ENCODE measurements around the gene SPTBN1. TPM values are rescaled to one million over a fixed set of nuclear protein-coding genes. Genes with fewer than 3 reads are reported as not detected.
"Not testable (repeated sequence)": the region's sequence is repeated elsewhere in the genome, so short reads cannot be mapped to it uniquely, and the experiment has no call there.

Gene SPTBN1
- polyA plus RNA-seq, 4 donors: 236 to 293 (median 257) TPM

DNA sequence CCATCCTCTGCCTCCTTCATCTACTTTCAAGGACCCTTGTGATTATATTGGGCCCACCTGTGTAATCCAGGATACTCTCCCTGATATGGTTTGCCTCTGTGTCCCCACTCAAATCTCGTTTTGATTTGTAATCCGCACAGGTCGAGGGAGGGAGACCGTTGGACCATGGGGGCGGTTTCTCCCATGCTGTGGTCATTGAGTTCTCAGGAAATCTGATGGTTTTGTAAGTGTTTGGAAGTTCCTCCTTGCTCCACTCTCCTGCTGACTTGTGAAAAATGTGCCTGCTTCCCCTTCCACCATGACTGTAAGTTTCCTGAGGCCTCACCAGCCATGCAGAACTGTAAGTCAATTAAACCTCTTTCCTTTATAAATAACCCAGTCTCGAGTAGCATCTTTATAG lies 225.3 kb downstream of the SPTBN1 start:
- no peak for DNase-seq (ENCODE audit: low read depth in 4 of 4, low spot score in 3 of 4)

DNA sequence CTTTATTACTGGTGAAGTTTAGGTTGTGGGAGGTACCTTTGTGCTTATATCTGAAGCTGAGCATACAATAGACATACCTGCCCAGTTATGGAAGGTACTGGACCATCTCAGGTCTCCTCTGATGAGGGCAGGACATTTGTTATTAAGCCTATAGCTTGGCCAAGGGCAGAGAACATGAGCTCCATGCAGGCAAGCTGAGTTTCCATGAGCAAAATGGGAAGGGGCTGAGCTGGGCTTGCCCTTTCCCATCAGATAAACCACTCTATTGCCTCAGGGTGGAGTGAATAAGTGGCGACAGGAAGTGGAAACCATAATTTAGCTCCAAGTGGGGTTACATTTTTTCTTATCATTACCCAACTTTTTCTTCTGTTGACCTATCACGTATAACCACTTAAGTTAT lies 227.5 kb downstream of the SPTBN1 start:
- DNase-seq (ENCODE audit: low read depth in 4 of 4, low spot score in 3 of 4): no peak

DNA sequence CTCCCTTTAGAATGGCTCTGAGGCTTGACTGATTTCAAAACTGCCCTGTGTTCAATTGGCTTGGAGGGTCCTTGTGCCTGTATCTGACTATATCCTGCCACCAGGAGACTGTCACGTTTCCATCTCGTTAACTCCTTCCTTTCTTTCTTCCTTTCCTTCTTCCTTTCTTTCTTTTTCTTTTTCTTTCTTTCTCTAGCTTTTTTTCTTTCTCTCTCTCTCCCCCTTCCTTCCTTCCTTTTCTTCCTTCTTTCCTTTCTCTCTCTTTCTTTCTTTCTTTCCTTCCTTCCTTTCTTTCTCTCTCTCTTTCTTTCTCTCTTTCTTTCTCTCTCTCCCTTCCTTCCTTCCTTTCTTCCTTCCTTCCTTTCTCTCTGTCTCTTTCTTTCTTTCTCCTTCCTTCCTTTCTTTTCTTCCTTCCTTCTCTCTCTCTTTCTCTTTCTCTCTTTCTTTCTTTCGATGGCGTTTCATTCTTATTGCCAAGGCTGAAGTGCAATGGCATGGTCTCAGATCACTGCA lies 229.2 kb downstream of the SPTBN1 start:
- no peak for DNase-seq (ENCODE audit: low read depth in 4 of 4, low spot score in 3 of 4)

DNA sequence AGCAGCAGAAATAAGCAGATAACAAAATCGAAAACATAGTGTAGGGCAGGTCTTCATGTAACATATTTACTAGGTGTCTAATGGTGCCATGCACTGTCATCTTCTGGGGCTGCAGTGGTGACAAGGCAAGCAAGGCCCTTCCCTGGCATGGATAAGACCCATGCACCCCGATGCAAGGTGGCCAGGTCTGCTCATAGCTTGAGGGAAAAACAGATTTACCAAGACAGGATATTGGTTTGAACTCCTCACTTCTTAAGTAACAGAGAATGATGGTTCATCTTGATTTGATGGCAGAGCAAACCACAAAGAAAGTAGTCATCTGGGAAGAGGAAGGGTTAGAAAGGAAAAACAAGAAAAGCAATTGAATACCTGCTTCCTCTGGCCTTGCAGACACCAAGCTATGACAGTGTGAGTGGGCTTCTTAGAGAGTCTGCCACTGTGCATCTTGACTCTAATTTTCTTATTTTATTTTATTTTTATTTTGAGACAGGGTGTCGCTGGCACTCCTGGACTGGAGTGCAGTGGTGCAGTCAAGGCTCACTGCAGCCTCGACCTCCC lies 231.5 kb downstream of the SPTBN1 start:
- DNase-seq (ENCODE audit: low read depth in 4 of 4, low spot score in 3 of 4): no peak

DNA sequence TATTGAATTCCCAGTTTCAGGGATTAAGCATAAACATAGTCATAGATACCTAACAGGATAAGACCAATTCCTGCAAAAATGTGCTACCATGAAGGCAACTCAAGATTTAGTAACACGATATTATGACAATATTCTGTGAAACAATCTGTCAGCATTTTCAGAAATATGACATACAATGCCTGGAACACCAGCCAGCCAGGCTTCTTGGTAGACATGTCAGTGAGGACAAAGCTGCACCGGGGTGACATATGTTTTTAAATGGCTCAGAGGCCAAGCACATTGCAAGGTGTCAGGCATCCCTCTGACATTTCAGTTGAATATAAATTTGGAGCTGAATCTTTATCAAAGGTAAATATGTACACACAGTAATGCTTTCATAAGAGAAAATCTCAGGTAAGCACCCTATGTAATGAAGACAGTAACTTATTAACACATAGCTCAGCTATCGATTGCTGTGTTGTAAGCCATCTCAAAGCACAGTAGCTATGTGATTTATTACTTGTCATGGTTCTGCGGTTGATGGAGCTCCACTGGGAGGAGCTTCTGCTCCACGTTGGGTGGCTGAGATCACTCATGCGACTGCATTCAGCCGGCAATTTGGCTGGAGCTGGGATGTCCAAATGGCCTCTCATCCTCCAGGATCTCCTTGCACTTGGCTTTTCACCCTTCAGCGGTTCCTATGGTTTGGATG lies 235.5 kb downstream of the SPTBN1 start:
- no peak for DNase-seq (ENCODE audit: low read depth in 4 of 4, low spot score in 3 of 4)

DNA sequence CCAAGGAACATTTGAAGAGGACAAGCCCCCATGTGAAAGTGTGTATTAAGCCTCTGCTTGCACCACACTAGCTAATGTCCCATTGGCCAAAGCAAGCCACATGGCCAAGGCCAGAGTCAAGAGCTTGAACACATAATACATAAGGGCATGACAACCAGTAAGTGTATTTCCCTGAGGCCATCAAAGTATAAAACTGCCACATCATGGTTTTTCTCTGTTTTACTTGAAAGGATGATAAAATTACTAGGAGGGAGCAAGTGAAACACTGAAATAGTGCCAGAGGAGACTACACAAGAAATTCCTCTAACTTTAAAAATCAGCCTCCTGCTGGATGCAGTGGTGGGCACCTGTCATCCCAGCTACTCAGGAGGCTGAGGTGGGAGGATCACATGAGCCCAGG lies 236.4 kb downstream of the SPTBN1 start:
- DNase-seq (ENCODE audit: low read depth in 4 of 4, low spot score in 3 of 4): no peak

DNA sequence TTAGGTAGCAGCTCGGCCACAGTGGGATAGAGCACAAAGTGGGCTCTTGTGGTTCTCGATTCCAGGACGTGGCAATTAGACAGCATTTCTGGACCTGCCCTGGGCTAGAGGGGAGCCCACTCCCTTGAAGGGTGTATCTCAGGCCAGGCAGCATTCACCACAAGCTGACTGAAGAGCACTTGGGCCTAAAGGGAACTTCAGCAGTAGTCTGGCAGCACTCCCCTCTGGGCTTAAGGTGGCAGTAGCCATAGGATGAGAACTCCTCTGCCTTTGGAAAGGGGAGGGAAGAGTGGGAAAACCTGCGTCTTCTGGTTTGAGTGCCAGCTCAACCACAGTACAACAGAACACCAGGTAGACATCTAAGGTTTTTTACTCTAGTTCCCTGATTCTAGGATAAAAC lies 239.3 kb downstream of the SPTBN1 start:
- no peak for DNase-seq (ENCODE audit: low read depth in 4 of 4, low spot score in 3 of 4)

DNA sequence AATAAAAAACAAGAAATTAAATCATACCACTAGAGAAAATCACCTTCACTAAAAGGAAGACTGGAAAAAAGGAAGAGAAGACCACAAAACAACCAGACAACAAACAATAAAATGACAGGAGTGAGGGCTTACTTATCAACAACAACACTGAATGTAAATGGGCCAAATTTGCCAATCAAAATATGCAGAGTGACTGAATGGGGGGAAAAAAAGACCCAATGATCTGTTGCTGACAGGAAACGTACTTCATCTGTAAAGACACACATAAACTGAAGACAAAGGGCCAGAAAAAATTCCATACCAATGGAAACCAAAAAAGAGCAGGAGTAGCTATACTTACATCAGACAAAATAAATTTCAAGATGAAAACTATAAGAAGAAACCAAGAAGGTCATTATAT lies 241.8 kb downstream of the SPTBN1 start:
- no peak for DNase-seq (ENCODE audit: low read depth in 4 of 4, low spot score in 3 of 4)

DNA sequence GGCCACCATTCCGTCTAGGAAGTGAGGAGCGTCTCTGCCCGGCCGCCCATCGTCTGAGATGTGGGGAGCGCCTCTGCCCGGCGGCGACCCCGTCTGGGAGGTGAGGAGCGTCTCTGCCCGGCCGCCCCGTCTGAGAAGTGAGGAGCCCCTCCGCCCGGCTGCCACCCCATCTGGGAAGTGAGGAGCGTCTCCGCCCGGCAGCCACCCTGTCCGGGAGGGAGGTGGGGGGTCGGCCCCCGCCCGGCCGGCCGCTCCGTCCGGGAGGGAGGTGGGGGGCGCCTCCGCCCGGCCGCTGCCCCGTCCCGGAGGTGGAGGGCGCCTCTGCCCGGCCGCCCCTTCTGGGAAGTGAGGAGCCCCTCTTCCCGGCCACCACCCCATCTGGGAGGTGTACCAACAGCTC lies 242.8 kb downstream of the SPTBN1 start:
- DNase-seq (ENCODE audit: low read depth in 4 of 4, low spot score in 3 of 4): not testable (repeated sequence)

DNA sequence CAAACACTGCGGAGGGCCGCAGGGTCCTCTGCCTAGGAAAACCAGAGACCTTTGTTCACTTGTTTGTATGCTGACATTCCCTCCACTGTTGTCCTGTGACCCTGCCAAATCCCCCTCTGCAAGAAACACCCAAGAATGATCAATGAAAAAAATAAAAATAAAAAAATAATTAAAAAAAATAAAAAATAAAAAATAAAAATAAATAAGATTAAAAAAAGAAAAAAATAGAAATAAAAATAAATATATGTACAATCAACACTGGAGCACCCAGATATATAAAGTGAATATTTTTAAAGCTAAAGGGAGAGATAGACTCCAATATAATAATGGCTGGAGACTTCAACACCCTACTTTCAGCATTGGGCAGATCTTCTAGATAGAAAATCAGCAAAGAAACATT lies 243.5 kb downstream of the SPTBN1 start:
- no peak for DNase-seq (ENCODE audit: low read depth in 4 of 4, low spot score in 3 of 4)

DNA sequence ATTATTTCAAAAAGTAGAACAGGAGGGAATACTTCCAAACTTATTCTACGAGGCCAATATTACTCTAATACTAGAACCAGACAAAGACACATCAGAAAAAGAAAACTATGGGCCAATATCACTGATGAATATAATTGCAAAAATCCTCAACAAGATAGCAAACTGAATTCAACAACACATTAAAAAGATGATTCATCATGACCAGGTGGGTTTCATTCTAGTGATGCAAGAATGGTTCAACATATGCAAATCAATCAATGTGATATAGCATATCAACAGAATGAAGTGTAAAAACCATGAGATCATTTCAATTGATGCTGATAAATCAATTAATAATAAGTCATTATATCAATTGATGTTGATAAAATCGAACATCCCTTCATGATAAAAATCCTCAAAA lies 244.9 kb downstream of the SPTBN1 start:
- no peak for DNase-seq (ENCODE audit: low read depth in 4 of 4, low spot score in 3 of 4)

DNA sequence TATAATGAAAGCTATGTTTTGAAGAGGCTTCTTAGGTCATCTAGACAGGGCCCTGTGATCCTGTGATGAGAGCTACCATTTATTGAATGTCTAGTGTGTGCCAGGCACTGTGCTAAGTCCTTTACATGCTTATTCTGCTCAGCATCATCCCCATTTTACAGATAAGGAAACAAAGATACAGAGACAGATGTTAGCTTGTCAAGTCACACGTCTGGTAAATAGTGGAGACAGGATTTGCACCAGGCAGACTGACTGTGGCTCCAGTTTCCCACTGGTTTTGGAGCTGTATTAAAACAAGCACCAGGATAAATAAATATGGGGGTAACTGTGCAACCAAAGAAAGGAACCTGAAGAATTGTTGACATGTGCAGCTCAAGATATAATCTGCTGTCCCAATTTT lies 248.1 kb downstream of the SPTBN1 start:
- no peak for DNase-seq (ENCODE audit: low read depth in 4 of 4, low spot score in 3 of 4)

DNA sequence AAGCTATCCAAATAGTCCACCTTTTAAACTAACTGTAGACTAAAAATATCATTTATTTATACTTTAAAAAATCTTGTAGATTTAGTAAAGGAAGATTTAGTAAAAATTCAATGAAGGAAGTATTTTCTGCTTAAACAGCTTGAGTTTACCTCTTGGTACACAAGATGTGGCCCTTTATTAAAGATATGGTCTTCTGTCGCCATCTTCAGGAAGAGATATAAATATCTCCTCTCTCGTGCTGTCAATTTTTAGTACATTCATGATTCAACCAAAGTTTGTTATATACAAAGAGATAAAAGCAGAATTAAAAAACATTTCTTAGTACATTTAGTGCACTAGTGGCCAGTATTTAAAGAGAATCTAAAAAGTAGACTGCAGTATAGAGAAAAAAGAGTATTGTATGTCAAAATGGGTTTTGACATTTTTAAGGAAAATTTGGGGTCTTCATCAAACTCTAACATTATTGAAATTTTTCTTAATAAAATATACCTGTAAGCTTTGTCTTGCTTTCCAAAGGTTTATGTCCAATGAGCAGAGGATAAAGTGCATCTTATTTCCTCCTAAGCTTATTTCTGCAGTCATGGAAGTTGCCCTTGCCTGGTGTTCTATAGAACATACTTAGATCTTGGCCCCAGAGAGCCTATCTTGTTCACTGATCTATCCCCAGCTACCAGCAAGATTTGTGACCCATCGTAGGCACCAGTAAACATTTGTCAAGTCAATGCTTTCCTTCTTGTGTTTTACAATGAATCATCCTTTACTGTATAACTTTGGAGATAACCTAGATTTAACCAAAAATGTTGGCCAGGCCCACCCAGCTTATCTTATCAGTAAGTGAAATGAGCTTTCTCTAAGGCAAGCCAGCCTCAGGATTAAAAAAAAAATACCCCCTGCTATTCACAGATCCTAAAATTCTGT lies 248.8 kb downstream of the SPTBN1 start:
- peak in 1 of 4 donors; percentile 50 for DNase-seq (ENCODE audit: low read depth in 4 of 4, low spot score in 3 of 4)

DNA sequence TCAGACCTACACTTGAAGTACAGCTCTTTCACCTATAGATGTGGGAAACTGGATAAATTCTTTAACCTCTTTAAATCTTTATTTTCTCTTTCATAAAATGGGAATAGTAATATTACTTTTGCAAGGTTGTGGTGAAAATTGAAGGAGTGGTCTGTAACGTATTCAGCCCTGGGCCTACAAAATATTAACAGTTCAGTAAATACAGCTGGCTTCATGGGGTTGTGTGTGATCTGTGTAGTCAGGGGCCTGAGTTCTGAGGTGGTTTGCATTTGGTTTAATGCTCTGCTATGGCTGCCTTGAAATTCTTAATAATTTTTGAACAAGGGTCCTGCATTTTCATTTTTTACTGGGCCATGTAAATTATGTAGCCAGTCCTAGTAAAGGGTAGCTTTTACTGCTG lies 250.5 kb downstream of the SPTBN1 start:
- DNase-seq (ENCODE audit: low read depth in 4 of 4, low spot score in 3 of 4): no peak

DNA sequence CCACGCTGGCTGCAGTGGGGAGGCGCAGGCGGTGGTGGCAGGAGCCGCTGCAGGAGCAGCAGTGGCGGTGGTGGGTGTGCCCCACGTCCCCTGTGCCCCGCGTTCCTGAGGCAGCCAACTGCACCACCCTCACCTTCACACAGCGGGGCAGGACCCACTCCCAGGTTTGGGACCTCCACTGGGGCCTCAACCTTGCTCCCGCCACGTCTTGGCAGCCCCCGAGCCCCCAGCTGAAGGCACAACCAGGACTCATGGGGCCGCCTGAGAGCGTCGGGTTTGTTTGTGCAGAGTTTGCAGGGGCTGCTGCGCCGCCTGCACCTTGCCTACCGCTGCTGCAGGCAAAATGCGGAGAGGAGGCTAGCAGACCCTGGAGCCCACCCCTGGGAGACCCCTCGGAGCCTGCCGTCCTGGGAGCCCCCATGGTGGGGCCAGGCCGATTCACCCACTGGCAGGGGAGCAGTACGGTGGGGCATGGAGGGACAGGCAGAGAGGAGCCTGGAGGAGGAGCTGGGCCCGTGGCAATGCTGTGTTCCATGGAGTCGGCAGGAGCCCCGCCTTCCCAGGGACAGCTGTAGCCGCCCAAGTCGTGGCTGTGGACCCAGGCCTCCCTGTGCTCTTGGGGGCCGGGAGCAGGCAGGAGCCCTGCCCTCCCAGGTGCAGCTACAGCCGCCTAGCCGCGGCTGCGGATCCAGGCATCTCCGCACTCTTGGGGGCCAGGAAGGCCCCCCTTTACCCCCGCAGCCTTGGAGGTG lies 252.6 kb downstream of the SPTBN1 start:
- DNase-seq (ENCODE audit: low read depth in 4 of 4, low spot score in 3 of 4): peak in 2 of 4 donors; percentile 24 to 55

DNA sequence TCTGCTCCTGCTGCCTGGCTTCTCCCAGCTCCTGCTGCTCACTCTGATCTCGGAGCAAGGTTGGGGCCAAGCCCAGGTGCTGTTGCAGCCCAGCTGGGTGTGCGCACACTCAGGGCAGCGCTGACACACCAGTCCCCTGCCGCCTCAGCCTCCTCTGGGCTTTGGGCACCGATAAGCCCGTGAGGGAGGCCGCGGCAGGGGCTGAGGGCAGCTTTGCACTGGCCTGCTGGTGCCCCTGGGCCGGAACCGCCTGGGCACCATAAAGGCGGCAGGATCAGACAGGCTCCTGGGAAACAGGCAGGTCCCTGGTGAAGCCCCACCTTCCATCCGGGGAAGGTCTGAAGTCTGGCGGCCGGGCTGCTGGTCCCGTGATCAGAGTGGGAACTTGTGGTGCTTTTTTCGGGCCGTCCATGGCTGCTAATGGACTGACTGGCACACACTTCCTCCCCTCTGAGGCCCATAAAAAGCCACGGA lies 253.2 kb downstream of the SPTBN1 start:
- peak in 2 of 4 donors; percentile 23 to 34 for DNase-seq (ENCODE audit: low read depth in 4 of 4, low spot score in 3 of 4)

DNA sequence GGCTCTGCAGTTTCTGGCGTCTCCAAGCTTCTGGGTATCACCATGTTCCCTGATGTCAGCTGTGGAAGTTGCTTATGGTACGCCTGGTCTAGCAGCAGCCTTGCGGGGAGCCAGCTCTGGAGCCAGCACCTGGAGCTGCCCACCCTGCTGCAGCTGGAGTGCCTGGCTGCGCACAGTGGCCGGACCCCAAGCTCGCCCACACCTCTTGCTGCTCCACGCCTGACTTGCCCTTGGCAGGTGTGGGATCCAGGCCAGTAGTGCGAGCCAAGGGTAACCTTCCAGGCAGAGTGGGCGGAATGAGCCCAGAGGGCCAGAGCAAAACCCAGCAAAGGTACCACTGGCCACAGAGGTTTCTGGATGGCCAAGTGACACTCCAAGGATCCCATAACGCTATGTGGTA lies 254.1 kb downstream of the SPTBN1 start:
- DNase-seq (ENCODE audit: low read depth in 4 of 4, low spot score in 3 of 4): no peak

DNA sequence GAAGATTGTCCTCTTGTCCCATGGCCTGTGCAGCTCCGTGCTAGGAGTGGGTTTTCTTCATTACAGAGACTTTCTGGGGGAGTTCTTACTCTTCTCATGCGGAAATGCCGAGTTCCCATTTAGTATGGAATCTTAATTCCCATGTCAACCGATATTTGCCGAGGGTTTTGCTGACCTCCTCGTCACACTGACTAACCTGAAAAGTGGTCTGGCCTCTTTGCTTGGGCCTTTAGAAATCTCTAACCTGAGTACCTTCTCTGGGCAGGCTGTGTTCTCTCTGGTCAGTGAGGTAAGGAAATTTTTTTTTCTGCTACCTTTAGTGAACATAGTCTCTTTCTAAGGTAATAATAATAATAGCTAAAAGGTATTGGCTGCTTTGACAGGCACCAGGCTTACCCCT lies 256.4 kb downstream of the SPTBN1 start:
- DNase-seq (ENCODE audit: low read depth in 4 of 4, low spot score in 3 of 4): no peak

DNA sequence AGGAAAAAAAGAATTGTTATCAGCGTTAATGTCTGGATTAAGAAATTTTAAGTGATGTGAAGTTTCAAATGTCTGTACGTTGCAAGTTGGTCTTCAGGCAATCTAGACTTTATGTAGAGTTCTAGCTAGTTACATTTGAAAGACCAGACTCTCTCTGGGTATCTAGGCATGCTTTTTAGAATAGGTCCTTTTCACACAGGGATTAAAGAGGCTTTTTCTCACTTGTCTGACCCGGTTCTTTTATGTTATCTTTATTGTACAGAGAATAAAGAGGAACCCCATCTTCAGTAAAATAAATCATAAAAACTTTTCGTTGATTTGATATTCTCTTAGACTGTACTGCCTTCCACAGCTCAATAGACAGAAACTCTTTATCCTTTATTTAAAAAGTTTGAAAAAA lies 258.9 kb downstream of the SPTBN1 start:
- no peak for DNase-seq (ENCODE audit: low read depth in 4 of 4, low spot score in 3 of 4)

DNA sequence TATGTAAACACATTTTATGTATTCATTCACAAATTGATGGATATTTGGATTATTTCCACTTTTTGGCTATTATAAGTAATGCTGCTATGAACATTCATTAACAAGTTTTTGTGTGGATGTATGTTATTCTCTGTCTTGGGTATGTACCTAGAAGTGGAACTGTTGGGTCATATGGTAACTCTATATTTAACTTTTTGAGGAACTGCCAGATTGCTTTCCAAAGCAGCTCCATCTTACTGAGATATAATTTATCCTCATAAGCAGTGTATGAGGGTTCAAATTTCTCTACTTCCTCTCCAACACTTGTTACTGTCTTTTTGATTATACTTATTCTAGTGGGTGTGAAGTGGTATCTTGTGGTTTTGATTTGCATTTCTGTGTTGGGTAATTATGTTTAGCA lies 260.2 kb downstream of the SPTBN1 start:
- no peak for DNase-seq (ENCODE audit: low read depth in 4 of 4, low spot score in 3 of 4)

DNA sequence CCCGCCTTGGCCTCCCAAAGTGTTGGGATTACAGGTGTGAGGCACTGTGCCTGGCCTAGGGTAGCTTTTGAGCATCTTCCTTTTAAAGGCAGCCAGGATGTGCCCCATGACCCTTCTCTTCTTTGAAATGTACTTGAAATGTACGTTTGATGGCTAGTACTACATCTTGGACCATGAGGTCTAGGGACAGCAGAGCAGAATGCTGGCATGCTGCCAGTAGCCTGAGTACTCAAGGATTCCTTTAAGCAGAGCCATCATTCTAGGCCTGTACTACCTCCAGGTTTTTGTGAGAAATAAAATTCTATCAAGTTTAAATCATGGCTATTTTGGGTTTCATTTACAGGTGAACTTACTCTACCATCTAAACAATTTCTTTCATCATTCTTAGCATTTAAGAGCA lies 264.4 kb downstream of the SPTBN1 start:
- no peak for DNase-seq (ENCODE audit: low read depth in 4 of 4, low spot score in 3 of 4)

Data from left renal pelvis (tissue), 4 donors.